Erythroblast (primary cell): ENCODE data around the gene SLC39A9.
"Not testable (repeated sequence)": the region's sequence is repeated elsewhere in the genome, so short reads cannot be mapped to it uniquely, and the experiment has no call there.

Experiments used
- DNase-seq, 2 experiments: peaks; one replicate each; lab custom pipeline; 2025; lab: John Stamatoyannopoulos, UW
- GATA1 ChIP-seq: IDR thresholded peaks from 2 replicates; pipeline ENCODE4 v1.6.1; 2011; ENCODE audit warnings: low read depth, mild to moderate bottlenecking, control low read depth, low read length, moderate library complexity
- POLR2A ChIP-seq: IDR thresholded peaks from 2 replicates; pipeline ENCODE4 v1.6.1; 2011; ENCODE audit warnings: mild to moderate bottlenecking, low read length

The SLC39A9 gene

DNA sequence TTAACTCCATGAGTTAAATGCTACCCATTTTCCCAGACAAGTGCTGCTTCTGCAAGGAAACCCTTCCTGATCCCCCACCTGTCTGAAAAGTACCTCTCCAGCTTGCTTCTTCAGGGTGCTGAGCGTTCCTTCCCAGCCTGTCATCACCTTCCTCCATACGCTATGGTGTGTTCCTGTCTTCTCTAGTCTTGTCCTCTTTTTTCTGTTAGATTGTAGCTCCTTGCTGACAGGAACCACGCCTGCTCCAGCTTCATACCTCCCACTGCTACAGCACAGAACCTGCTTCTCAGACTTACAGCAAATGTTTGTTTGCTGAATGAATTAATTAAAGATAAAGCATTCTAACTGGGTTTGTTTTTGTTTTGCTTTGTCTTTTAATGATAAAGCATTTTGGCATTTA, 39.5 kb upstream of the SLC39A9 start:
- no peak for DNase-seq
- TF ChIP-seq POLR2A (no peak), GATA1 (no peak)

DNA sequence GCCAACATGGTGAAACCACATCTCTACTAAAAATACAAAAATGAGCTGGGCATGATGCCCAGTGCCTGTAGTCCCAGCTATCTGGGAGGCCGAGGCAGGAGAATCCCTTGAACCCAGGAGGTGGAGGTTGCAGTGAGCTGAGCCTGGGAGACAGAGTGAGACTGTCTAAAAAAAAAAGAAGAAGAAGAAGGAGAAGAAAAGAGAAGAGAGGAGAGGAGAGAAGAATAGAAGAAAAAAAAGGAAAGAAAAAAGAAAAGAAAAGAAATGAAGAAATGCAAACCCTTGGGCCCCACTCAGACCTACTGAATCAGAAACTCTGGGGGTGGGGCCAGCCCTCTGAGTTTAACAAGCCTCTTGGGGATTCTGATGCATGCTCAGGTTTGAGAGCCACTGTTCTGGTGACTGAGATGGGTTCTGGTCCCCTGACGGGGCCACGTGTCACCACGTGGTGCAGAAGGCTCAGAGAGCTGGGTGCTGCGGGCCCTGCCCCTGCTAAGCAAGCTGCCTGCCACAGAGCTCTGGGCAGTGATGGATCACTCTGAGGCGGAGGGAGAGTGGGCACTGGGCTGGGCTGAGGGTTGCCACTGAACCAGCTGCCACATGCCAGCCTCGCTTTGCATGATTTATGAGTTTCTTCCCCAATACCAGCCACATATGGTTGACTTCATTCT, 37.9 kb upstream of the SLC39A9 start:
- DNase-seq, result no peak
- no peak for TF ChIP-seq POLR2A
- no peak for TF ChIP-seq GATA1

DNA sequence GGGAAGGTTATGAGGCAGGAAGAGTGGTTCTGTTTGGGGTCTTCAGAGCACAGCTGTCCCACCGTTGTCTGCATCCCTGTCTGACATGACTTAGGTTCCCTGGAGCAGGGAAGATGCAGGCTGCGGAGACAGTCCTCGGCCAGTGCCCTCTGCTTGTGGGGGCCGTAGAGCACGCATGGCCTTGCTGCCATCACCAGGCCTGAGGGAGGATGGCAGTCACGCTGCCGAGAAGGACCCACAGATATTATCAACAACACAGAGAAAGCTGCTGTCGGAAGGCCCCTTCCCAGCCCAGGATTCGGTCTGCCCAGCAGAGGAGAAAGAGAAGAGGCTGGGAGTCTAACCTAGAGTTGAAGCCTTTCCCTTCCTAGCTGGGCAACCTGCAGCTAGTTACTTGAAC, 35.4 kb upstream of the SLC39A9 start:
- TF ChIP-seq POLR2A (no peak), GATA1 (no peak)
- peak in 1 of 2 experiments; percentile 12 for DNase-seq

DNA sequence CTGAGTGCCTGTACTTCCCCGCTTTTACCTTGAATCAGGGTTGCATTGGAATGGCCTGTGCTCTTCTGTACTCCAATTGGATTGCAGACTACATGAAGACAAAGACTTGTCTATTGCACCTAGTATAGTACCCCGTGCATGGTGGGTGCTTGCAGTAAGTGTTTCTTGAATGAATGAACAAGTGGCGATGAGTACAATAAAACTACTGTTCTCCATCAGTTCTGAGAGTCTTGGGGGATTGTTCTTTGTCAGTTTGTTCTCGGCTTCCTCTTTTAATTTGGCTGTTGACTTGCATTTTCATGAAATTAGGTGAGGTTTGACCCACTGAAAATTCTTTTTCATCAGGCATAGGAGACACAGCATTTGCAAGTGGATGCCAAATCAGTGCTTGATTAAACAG, 34.5 kb upstream of the SLC39A9 start:
- TF ChIP-seq POLR2A, result no peak
- no peak for TF ChIP-seq GATA1
- no peak for DNase-seq

DNA sequence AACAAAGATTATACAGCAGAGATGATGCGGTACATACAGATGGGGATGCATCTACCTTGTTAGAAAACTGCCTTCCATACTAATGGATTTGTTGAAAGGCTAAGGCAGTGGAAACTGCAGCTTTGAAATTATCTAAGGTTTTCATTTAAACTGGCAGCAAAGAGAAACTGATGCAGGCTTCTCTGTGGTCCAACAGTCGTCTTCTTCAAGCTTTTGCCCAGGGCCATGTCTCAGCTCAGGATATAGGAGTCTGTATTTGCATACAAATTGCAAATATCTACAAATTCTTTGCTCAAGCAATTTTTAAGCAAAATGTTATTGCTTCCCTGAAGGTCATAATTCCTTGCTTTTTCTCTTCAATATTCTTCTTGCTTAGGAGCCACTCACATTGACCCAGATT, 34.1 kb upstream of the SLC39A9 start:
- TF ChIP-seq POLR2A (no peak), GATA1 (no peak)
- DNase-seq, result no peak

DNA sequence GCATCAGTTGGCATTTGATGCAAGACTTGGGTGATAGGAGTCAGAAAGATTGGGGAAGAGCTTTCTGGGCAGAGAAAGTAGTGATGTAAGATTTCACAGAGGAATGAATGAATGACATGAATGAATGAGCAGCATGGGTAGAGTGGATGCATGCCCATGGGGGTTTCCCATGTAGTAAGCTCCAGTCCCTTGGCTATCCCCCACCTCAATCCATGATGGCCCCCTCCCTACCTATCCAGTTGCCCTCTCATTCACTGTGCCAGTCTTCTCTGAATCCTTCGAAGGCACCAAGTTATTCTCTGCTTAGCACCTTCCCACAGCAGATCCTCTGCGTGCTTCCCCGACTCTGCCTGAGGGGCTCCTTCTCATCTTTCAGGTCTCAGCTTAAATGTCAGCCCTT, 32.4 kb upstream of the SLC39A9 start:
- no peak for DNase-seq
- TF ChIP-seq GATA1 (no peak), POLR2A (no peak)

DNA sequence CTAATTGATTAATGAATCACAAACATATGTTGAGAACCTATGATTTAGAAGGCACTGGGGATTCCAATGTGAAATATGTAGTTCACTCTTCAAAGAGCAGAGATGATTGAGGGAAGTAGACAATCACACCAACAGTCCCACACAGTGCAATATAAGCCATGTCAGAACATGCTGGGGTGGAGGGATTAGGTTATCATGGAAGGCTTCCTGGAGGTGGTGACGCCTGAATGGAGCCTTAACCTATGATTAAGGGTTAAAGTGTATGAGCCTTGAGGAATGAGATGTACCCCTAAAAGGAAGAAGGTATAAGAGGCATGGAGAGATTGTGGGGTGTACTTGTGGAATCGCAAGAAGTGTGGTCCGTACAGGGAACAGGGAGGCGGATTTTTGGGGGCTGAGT, 31.7 kb upstream of the SLC39A9 start:
- DNase-seq, result no peak
- TF ChIP-seq GATA1 (no peak), POLR2A (no peak)

DNA sequence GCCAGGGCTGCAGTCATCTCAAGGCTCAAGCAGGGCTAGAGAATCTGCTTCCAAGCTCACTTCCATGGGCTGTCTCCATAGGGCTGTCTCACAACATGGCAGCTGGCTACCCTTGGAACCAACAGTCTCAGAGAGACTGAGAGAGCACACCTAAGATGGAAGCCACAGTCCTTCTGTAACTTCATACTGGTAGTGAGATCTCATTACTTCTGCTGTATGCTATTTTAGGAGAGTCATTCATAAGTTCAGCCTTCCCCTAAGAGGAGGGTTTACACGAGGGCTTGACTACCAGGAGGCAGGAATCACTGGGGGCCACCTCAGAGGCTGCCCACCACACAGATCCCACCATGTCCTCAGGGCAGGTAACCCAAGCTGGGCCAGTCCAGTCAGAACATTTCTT, 30.1 kb upstream of the SLC39A9 start:
- DNase-seq, result no peak
- TF ChIP-seq POLR2A (no peak), GATA1 (no peak)

DNA sequence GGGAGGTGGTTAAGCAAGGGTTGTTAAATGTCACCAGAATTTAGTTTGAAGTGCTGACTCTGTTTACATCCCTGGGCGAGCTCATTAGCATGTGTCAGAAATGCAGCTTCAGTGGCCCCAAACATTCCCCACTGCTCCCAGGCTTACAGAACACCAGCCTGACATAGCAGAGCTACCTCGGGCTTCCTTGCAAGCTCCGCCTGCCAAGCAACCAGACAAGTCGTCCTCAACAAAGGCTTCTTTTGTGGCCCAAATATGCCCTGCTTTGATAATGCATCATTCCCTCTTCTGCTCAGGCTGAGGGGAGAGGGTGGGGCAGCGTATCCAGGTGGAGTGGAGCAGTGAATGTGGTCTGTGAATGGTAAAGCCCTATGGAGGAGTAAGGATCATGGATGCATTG, 28.4 kb upstream of the SLC39A9 start:
- TF ChIP-seq GATA1 (no peak), POLR2A (no peak)
- no peak for DNase-seq

DNA sequence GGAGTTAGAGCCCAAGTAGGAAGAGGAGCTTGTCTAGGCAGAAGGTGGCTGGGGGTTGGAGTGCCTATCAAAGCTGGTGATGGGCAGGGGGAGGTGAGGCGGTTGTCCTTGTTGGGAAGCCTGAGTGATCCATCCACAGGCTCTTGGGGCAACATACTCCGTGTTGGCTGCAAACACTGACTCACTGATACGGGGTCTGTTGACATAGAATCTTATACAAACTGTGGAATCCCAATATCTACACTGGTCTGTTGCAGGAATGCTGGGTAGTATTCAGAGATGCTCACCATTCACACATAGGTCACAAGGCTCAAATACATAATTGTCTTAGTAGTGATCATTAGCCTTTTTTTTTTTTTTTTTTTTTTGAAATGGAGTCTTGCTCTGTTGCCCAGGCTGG, 26.3 kb upstream of the SLC39A9 start:
- no peak for TF ChIP-seq GATA1
- TF ChIP-seq POLR2A, result no peak
- DNase-seq, result no peak

DNA sequence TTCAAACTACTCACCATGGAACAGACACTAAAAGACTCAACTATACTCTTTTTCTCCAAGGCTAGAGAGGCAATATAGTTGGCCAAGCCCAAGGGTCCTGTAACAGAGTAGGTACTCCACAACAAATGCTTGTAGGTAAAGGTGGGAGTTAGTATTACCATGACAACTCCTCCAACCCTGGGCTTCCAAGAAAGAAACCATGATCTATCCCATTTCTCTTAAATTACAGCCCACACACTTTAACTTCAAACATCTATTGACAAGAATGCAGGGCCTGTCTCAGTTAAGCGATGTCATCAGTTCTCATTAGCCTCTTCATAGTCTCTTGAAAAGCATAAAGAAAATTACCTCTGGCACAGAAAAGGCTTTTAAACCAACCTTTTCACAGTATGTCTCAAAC, 25.4 kb upstream of the SLC39A9 start:
- TF ChIP-seq POLR2A, result no peak
- TF ChIP-seq GATA1, result no peak
- no peak for DNase-seq

DNA sequence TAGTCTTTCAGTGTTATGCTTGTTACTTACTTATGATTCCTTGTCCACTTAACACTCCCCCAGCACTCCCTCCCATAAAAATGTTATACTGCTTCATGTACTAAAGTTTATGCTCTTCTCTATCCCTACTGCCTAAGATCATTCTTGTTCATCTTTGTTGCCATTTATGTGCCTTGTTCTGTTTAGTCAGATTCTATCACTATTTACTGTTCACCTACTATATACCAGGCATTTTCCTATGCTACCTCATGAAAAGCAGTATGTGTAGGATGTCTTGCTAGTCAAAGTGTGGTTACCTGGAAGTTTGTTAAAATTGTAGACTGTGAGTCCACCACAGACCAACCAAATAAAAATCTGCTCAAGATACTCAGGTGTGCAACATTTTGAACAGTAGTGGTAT, 24.3 kb upstream of the SLC39A9 start:
- no peak for TF ChIP-seq POLR2A
- TF ChIP-seq GATA1, result no peak
- DNase-seq, result no peak

DNA sequence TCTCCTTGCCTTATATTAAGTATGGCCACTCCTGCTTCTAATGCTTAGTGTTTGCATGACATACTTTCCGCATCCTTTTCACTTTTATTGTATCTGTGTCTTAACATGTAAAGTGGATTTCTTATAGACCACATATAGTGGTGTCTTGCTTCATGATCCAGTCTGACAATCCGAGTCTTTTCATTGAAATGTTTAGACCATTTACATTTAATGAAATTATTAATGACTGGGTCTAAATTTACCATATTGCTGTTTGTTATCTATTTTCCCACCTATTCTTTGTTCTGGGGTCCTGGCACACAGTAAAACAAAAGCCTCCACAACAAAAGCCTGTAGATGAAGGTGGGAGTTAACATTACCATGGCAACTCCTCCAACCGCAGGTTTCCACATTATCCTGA, 23.3 kb upstream of the SLC39A9 start:
- DNase-seq, result no peak
- TF ChIP-seq GATA1 (no peak), POLR2A (no peak)

DNA sequence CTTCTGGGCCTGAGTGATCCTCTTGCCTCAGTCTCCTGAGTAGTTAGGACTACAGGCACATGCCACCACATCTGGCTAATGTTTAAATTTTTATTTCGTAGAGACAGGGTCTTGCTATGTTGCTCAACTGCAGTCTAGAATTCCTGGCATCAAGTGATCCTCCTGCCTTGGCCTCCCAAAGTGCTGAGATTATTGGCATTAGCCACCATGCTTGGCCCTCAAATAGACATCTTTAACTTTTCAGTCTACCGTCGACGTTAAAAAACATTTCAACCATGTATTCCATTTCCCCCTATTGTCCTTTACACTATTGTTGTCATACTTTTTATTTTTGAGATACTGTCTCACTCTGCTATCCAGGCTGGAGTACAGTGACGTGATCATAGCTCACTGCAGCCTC, 22.8 kb upstream of the SLC39A9 start:
- no peak for DNase-seq
- TF ChIP-seq GATA1, result no peak
- no peak for TF ChIP-seq POLR2A

DNA sequence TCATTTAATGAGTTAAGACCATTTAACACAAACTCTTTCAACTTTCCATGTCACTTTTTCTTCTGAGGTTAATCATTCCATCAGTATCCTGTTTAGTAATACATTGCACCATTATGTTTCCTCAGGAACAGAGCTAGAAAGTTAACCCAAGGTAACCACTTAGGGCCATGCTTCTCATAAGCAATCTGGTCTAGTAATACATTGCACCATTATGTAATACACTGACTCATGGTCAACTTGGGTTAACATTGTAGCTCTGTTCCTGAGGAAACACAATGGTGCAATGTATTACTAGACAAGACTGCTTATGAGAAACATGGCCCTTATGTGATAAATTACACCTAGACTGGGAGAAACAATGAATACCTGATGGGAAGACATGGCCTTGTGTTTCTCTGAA, 22.1 kb upstream of the SLC39A9 start:
- no peak for DNase-seq
- no peak for TF ChIP-seq POLR2A
- TF ChIP-seq GATA1, result no peak

DNA sequence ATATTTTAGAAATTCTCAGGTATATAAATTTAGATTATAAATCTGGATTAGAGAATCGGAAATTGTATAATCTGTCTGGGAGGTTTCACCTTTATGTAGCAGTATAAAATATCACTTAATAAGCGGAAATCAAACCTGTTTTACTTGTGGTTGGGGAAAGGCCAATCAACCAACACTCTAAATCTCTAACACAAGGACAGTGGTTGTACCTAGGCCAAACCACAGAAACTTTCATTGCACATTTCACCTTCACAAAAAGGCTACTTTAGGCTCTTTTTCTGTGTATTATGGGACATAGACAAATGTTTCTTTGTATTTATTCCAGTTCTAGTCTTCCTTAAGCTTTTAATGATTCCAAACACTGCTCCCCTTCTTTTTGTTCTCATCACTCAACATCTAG, 20.2 kb upstream of the SLC39A9 start:
- no peak for DNase-seq
- TF ChIP-seq POLR2A (no peak), GATA1 (no peak)

DNA sequence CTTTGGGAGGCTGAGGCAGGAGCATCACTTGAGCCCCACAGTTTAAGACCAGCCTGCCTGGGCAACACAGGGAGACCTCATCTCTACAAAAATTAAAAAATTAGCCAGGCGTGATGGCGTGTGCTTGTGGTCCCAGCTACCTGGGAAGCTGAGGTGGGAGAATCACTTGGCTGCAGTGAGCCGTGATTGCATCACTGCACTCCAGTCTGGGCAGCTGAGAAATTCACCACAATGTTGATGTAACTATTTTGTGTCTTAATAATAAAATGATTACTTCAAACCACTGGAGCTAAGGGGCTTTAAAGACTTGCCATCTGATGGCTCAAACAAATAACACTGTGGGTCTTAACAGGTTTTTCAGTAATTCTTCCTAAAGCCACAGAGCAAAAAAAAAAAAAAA, 11.2 kb upstream of the SLC39A9 start:
- no peak for DNase-seq
- TF ChIP-seq GATA1, result no peak
- no peak for TF ChIP-seq POLR2A

DNA sequence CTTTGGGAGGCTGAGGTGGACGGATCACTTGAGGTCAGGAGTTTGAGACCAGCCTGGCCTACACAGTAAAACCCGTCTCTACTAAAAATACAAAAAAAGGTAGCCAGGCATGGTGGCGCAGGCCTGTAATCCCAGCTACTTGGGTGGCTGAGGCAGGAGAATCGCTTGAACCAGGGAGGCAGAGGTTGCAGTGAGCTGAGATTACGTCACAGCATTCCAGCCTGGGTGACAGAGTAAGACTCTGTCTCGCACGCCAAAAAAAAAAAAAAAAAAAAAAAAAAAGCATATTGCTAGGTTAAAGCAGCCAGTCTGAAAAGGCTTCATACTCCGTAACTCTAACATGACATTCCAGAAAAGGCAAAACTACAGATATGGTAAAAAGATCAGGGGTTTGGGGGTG, 7.1 kb upstream of the SLC39A9 start:
- not testable (repeated sequence) for DNase-seq
